K562 (cell line): ENCODE results near the gene CH25H. TPM values are rescaled to one million over a fixed set of nuclear protein-coding genes. Genes with fewer than 3 reads are reported as not detected.

ENCODE experiments used
- ATAC-seq: fragments of 200-7000 bp; cut with Tn5 transposase; 3 replicates; pipeline ENCODE4 v1.9.1; 2020; ENCODE audit warnings: moderate library complexity
- BruUV-seq: library from RNA; stranded (reverse); fragments of 400-500 nt; replicated peaks from 2 replicates; lab custom pipeline; 2021; lab: Mats Ljungman, UMichigan
- CTCF ChIA-PET: fragments of 300-600 bp; formaldehyde crosslinking; extraction: SDS; loops from one replicate; lab custom pipeline; 2021; ENCODE audit warnings: low intra/inter-chr PET ratio; lab: Yijun Ruan, JAX
- POLR2A ChIA-PET: fragments of 300-600, 350-650 bp; sonication (Branson Sonifier 250); formaldehyde crosslinking; extraction: SDS; loops from one replicate; lab custom pipeline; 2021; ENCODE audit warnings: antibody characterized with exemption, inconsistent platforms; lab: Yijun Ruan, JAX
- DNase-seq, 4 experiments: peaks; one replicate each; pipeline versions ENCODE4 v3.0.0 to v3.0.0-alpha.2; 2011 to 2018; ENCODE audit warnings: low spot score in 3 of 4, mixed read lengths in 3 of 4; ENCODE audit errors: extremely low read depth in 1 of 4
- FAIRE-seq: peaks from 2 replicates; lab custom pipeline; 2011; peaks lifted over from hg19 to GRCh38; lab: Jason Lieb, UNC
- H2AFZ ChIP-seq: 2 replicates; pipeline ENCODE4 v1.6.0; 2011; ENCODE audit warnings: low read depth, low read length, control low read depth, inconsistent platforms
- H3K27ac ChIP-seq: fragments of 200-600 bp; 3 replicates; pipeline ENCODE4 v1.8.0; 2011; ENCODE audit warnings: low read depth, mild to moderate bottlenecking, control low read depth, inconsistent platforms, low read length, moderate library complexity, mixed read lengths; ENCODE audit errors: extremely low read depth
- H3K27me3 ChIP-seq, 2 experiments: fragments of 300-600 bp in 1 of 2; 2 replicates in 1 of 2; 3 replicates in 1 of 2; pipeline versions ENCODE4 v1.6.0 to v1.8.0; 2011; ENCODE audit warnings: inconsistent platforms in 2 of 2, low read length in 2 of 2, mild to moderate bottlenecking in 1 of 2, mixed read lengths in 1 of 2, moderate library complexity in 1 of 2; ENCODE audit not compliant: control insufficient read depth in 2 of 2, insufficient read depth in 2 of 2
- H3K36me3 ChIP-seq: fragments of 300-600 bp; 3 replicates; pipeline ENCODE4 v1.8.0; 2011; ENCODE audit warnings: mild to moderate bottlenecking, low read length, inconsistent platforms; ENCODE audit not compliant: control insufficient read depth, insufficient read depth
- H3K4me1 ChIP-seq, 2 experiments: fragments of 200-600 bp in 1 of 2; replicated peaks in 1 of 2; 2 replicates in 1 of 2; 3 replicates in 1 of 2; pipeline versions ENCODE4 v1.5.1 to v1.8.0; 2011; ENCODE audit warnings: inconsistent platforms in 2 of 2, low read length in 2 of 2, mild to moderate bottlenecking in 1 of 2, mixed read lengths in 1 of 2, moderate library complexity in 1 of 2; ENCODE audit not compliant: control insufficient read depth in 2 of 2, insufficient read depth in 2 of 2
- H3K4me2 ChIP-seq: 2 replicates; pipeline ENCODE4 v1.6.1; 2011; ENCODE audit warnings: low read length, control low read depth, inconsistent platforms, mixed read lengths; ENCODE audit not compliant: insufficient read depth
- H3K4me3 ChIP-seq: fragments of 200-600 bp; sonication (generic), shearing (Covaris generic); 2 replicates; pipeline ENCODE4 v1.5.1; 2016; ENCODE audit warnings: control low read depth, inconsistent platforms
- H3K79me2 ChIP-seq: fragments of 200-600 bp; 3 replicates; pipeline ENCODE4 v1.8.0; 2011; ENCODE audit warnings: low read length, inconsistent platforms; ENCODE audit not compliant: control insufficient read depth, insufficient read depth
- H3K9ac ChIP-seq, 2 experiments: 2 replicates each; pipeline versions ENCODE4 v1.6.0 to v1.6.1; 2011; ENCODE audit warnings: low read depth in 2 of 2, low read length in 2 of 2, control low read depth in 1 of 2, inconsistent platforms in 1 of 2, mild to moderate bottlenecking in 1 of 2, mixed read lengths in 1 of 2; ENCODE audit not compliant: insufficient read depth in 1 of 2
- H3K9me1 ChIP-seq: one replicate; pipeline ENCODE4 v1.6.0; 2011; ENCODE audit warnings: inconsistent platforms, mild to moderate bottlenecking, low read length, moderate library complexity; ENCODE audit not compliant: control insufficient read depth, insufficient read depth
- H3K9me3 ChIP-seq: replicated peaks from 2 replicates; pipeline ENCODE4 v1.5.1; 2011; ENCODE audit warnings: low read depth, low read length, inconsistent platforms; ENCODE audit not compliant: control insufficient read depth, insufficient read depth
- H4K20me1 ChIP-seq: replicated peaks from 2 replicates; pipeline ENCODE4 v1.6.1; 2011; ENCODE audit warnings: low read length, inconsistent platforms, mixed read lengths; ENCODE audit not compliant: control insufficient read depth, insufficient read depth
- CEBPB ChIP-seq: fragments of 450-650 bp; IDR thresholded peaks from 2 replicates; pipeline ENCODE4 v1.6.1; 2016; ENCODE audit warnings: missing genetic modification characterization, missing compliant biosample characterization
- GABPA ChIP-seq: fragments of 200-800 bp; sonication (Bioruptor generic); conservative IDR thresholded peaks from 2 replicates; pipeline ENCODE4 v1.6.1; 2016; ENCODE audit warnings: low read depth, missing genetic modification characterization, missing compliant biosample characterization
- HDAC2 ChIP-seq: fragments of 450-650 bp; IDR thresholded peaks from 2 replicates; pipeline ENCODE4 v1.6.1; 2016; ENCODE audit warnings: mild to moderate bottlenecking
- HMG20B ChIP-seq: fragments of 250-450 bp; sonication (Bioruptor Pico); IDR thresholded peaks from 2 replicates; pipeline ENCODE4 v1.5.0; 2021; ENCODE audit warnings: mild to moderate bottlenecking
- PATZ1 ChIP-seq: fragments of 250-450 bp; sonication (Bioruptor Pico); IDR thresholded peaks from 2 replicates; pipeline ENCODE4 v1.5.0; 2020; ENCODE audit warnings: mild to moderate bottlenecking, borderline replicate concordance
- PHF20 ChIP-seq: fragments of 450-650 bp; IDR thresholded peaks from 2 replicates; pipeline ENCODE4 v1.6.1; 2018; ENCODE audit not compliant: partially characterized antibody
- RBM34 ChIP-seq: fragments of 200-400 bp; formaldehyde crosslinking; IDR thresholded peaks from 2 replicates; pipeline ENCODE4 v1.6.1; 2018; ENCODE audit warnings: low read length, borderline replicate concordance; ENCODE audit not compliant: insufficient read depth
- RFX5 ChIP-seq: IDR thresholded peaks from 2 replicates; pipeline ENCODE4 v1.6.1; 2011; ENCODE audit warnings: low read depth, mild to moderate bottlenecking, improper control_type of control experiment, low read length
- RNF219 ChIP-seq: fragments of 250-450 bp; sonication (Bioruptor Pico); IDR thresholded peaks from 2 replicates; pipeline ENCODE4 v1.5.0; 2022; ENCODE audit warnings: mild to moderate bottlenecking
- SIX5 ChIP-seq, 2 experiments: IDR thresholded peaks; 2 replicates each; pipeline ENCODE4 v1.6.1; 2011; ENCODE audit warnings: low read length in 2 of 2, borderline replicate concordance in 1 of 2, low read depth in 1 of 2, mild to moderate bottlenecking in 1 of 2, moderate library complexity in 1 of 2; ENCODE audit not compliant: insufficient read depth in 1 of 2
- ZNF175 ChIP-seq: fragments of 200-800 bp; sonication (Bioruptor generic); IDR thresholded peaks from 2 replicates; pipeline ENCODE4 v1.6.1; 2016; ENCODE audit warnings: low read depth, mild to moderate bottlenecking, missing genetic modification characterization, missing compliant biosample characterization
- ZNF324 ChIP-seq: fragments of 250-450 bp; sonication (Bioruptor Pico); IDR thresholded peaks from 2 replicates; pipeline ENCODE4 v1.4.0; 2020; ENCODE audit warnings: mild to moderate bottlenecking
- ZNF431 ChIP-seq: sonication (generic); formaldehyde crosslinking; IDR thresholded peaks from 2 replicates; pipeline ENCODE4 v1.8.0; 2022; ENCODE audit warnings: mild to moderate bottlenecking, missing genetic modification reagents
- ZNF780A ChIP-seq: fragments of 250-450 bp; sonication (Bioruptor Pico); IDR thresholded peaks from 2 replicates; pipeline ENCODE4 v1.5.0; 2021; ENCODE audit warnings: mild to moderate bottlenecking
- ZSCAN32 ChIP-seq: fragments of 450-650 bp; formaldehyde crosslinking; IDR thresholded peaks from 2 replicates; pipeline ENCODE4 v1.4.0; 2020; ENCODE audit warnings: mild to moderate bottlenecking, moderate library complexity
- WGBS: fragments of 100-300 bp; shearing (Covaris generic); methylation state at CpG from one replicate; pipeline ENCODE4 v1.1.6; 2016; ENCODE audit warnings: low coverage, mixed read lengths; ENCODE audit not compliant: insufficient coverage; ENCODE audit errors: missing lambda C conversion rate; 5-methylcytosine and 5-hydroxymethylcytosine counted together
- in situ Hi-C: fragments of 300-500 bp; cut with MboI; formaldehyde crosslinking; loops from 4 replicates; pipeline ENCODE4 v1.15.0; 2018; ENCODE audit warnings: inconsistent platforms, mixed read lengths
- intact Hi-C: fragments of 100-400 bp; cut with micrococcal nuclease; formaldehyde crosslinking; loops from 2 replicates; pipeline ENCODE4 v1.14.2; 2022
- polyA plus RNA-seq, 8 experiments: library from polyadenylated mRNA; depleted of rRNA in 4 of 8; stranded (reverse) in 5 of 8; unstranded in 3 of 8; fragments of >200 nt; fragmentation: Nextera tagmentation in 2 of 8; fragmentation: Illumina TruSeq in 1 of 8; extraction: Ambion mirVana in 2 of 8; extraction: Trizol in 1 of 8; gene quantifications; 2 replicates each; pipeline versions ENCODE4 v1.2.1 to v1.2.3, GENCODE V29; 2011 to 2014; ENCODE audit warnings: inconsistent platforms in 1 of 8, missing spikeins in 1 of 8
- total RNA-seq, 7 experiments: library from RNA; depleted of rRNA in 6 of 7; stranded (reverse); fragments of >200 nt in 6 of 7; fragmentation: Illumina TruSeq in 2 of 7; extraction: Trizol in 2 of 7; gene quantifications; 2 replicates each; pipeline versions ENCODE4 v1.2.1 to v1.2.3, GENCODE V29; 2011 to 2021; ENCODE audit warnings: low replicate concordance in 1 of 7

Gene CH25H
- total and polyA plus RNA-seq, 9 of the 15 experiments (the other 6 are each of a cell fraction or from before 2014, with no cell fraction given): not detected

- CTCF ChIA-PET: no interaction called here
- Histone ChIP-seq H3K4me2 (no peak overlapping the region), H4K20me1 (no peaks in the 10 kb centered on the region), H3K27me3 (no peaks in the 10 kb centered on the region), H3K9ac (no peak overlapping the region), H3K27ac (no peak overlapping the region), H3K36me3 (no peaks in the 10 kb centered on the region), H3K4me1 (no peaks in the 10 kb centered on the region), H3K9me1 (no peaks in the 10 kb centered on the region), H3K79me2 (no peaks in the 10 kb centered on the region), H3K4me3 (no peak overlapping the region), H2AFZ (no peak overlapping the region)
- FAIRE-seq: no peak
- ATAC-seq: no peak
- in situ Hi-C loops (no loop called here), intact Hi-C loops (no loop called here)
- no TSS peak for BruUV-seq
- DNase-seq: no peak
- 0% methylated on average over 4 of the region's 4 CpGs for WGBS
- TF ChIP-seq RNF219 (CRISPR knock-in tag) (no peak), ZNF175 (CRISPR knock-in tag) (no peak), SIX5 (IDR thresholded peaks at IDR 0.05; ENCODE audit: borderline replicate concordance in 1 of 2, insufficient read depth in 1 of 2, low read depth in 1 of 2, low read length in 2 of 2) (no peak), RFX5 (no peak), HMG20B (CRISPR knock-in tag) (no peak), GABPA (tag) (no peak), HDAC2 (no peak), ZNF431 (CRISPR knock-in tag) (no peak), CEBPB (no peak), RBM34 (no peak), ZNF324 (CRISPR knock-in tag) (no peak), PATZ1 (no peak), ZNF780A (CRISPR knock-in tag) (no peak), PHF20 (no peak), ZSCAN32 (CRISPR knock-in tag) (no peak)
- TF ChIP-seq, all 486 proteins: peak for 0
- POLR2A ChIA-PET: no interaction called here
- no peaks in the 10 kb centered on the region for H3K9me3 ChIP-seq
Observed at GRCh38 chr10:89171996-89172395, 35.1 kb downstream of the CH25H start.
